Hepatocyte (in vitro differentiated cells): Measurements from ENCODE around the gene STRIP1. TPM values are rescaled to one million over a fixed set of nuclear protein-coding genes. Genes with fewer than 3 reads are reported as not detected.

ENCODE experiments used
- DNase-seq: peaks from one replicate; pipeline ENCODE4 v3.0.0-alpha.2; 2016; ENCODE audit warnings: low spot score
- H2AFZ ChIP-seq: fragments of 200-600 bp; sonication (generic); 2 replicates; pipeline ENCODE4 v1.6.0; 2016; ENCODE audit warnings: antibody characterized with exemption, mild to moderate bottlenecking
- H3K27ac ChIP-seq: fragments of 200-600 bp; sonication (generic); 2 replicates; pipeline ENCODE4 v1.5.1; 2016; ENCODE audit warnings: mild to moderate bottlenecking
- H3K27me3 ChIP-seq: fragments of 200-600 bp; sonication (generic); 2 replicates; pipeline ENCODE4 v1.6.1; 2016
- H3K36me3 ChIP-seq: fragments of 200-600 bp; sonication (generic); replicated peaks from 2 replicates; pipeline ENCODE4 v1.5.1; 2016; ENCODE audit warnings: low read depth; ENCODE audit not compliant: insufficient read depth
- H3K4me1 ChIP-seq: fragments of 200-600 bp; sonication (generic); 2 replicates; pipeline ENCODE4 v1.5.1; 2016; ENCODE audit warnings: mild to moderate bottlenecking, moderate library complexity; ENCODE audit not compliant: insufficient read depth
- H3K4me2 ChIP-seq: fragments of 200-600 bp; sonication (generic); 2 replicates; pipeline ENCODE4 v1.6.0; 2016
- H3K4me3 ChIP-seq: fragments of 200-600 bp; sonication (generic); 2 replicates; pipeline ENCODE4 v1.5.1; 2016; ENCODE audit warnings: mild to moderate bottlenecking
- H3K79me2 ChIP-seq: fragments of 200-600 bp; sonication (generic); 2 replicates; pipeline ENCODE4 v1.6.0; 2017; ENCODE audit warnings: mild to moderate bottlenecking
- H3K9me2 ChIP-seq: fragments of 200-600 bp; sonication (generic); replicated peaks from 2 replicates; pipeline ENCODE4 v1.6.0; 2017; ENCODE audit warnings: mild to moderate bottlenecking; ENCODE audit not compliant: insufficient read depth
- H3K9me3 ChIP-seq: fragments of 200-600 bp; sonication (generic); 2 replicates; pipeline ENCODE4 v1.5.1; 2016; ENCODE audit warnings: low read depth, mild to moderate bottlenecking
- H4K20me1 ChIP-seq: fragments of 200-600 bp; sonication (generic); 2 replicates; pipeline ENCODE4 v1.6.0; 2016; ENCODE audit warnings: mild to moderate bottlenecking; ENCODE audit not compliant: insufficient read depth, poor library complexity, severe bottlenecking
- EZH2 ChIP-seq: fragments of 200-600 bp; sonication (generic); IDR thresholded peaks from 2 replicates; pipeline ENCODE4 v1.6.1; 2016; ENCODE audit warnings: antibody characterized with exemption, mild to moderate bottlenecking, borderline replicate concordance
- EZH2phosphoT487 ChIP-seq: fragments of 200-600 bp; sonication (generic); IDR thresholded peaks from one replicate; pipeline ENCODE4 v1.6.1; 2018; ENCODE audit warnings: antibody characterized with exemption, mild to moderate bottlenecking, low read depth, moderate library complexity; ENCODE audit not compliant: unreplicated experiment, severe bottlenecking
- WGBS: methylation state at CpG from one replicate; pipeline ENCODE4 v1.1.6; 2016; ENCODE audit warnings: low lambda C conversion rate; ENCODE audit errors: missing lambda C conversion rate; 5-methylcytosine and 5-hydroxymethylcytosine counted together
- polyA plus RNA-seq: library from polyadenylated mRNA; unstranded; fragments of >200 nt; fragmentation: Nextera tagmentation; extraction: Ambion mirVana; gene quantifications from 2 replicates; pipeline ENCODE4 v1.2.1, GENCODE V29; 2016
- total RNA-seq: library from RNA; depleted of rRNA; stranded (reverse); fragments of >200 nt; gene quantifications from 2 replicates; pipeline ENCODE4 v1.2.3, GENCODE V29; 2014
- TF ChIP-seq, protein P1 (sequence below): fragments of 200-600 bp; sonication (generic); IDR thresholded peaks from 2 replicates; pipeline ENCODE4 v1.5.1; 2016; ENCODE audit warnings: antibody characterized with exemption, mild to moderate bottlenecking; ENCODE audit not compliant: poor library complexity

STRIP1 gene
- total and polyA plus RNA-seq, 2 experiments from 2014 or later = 29.1 to 44.6 TPM

DNA sequence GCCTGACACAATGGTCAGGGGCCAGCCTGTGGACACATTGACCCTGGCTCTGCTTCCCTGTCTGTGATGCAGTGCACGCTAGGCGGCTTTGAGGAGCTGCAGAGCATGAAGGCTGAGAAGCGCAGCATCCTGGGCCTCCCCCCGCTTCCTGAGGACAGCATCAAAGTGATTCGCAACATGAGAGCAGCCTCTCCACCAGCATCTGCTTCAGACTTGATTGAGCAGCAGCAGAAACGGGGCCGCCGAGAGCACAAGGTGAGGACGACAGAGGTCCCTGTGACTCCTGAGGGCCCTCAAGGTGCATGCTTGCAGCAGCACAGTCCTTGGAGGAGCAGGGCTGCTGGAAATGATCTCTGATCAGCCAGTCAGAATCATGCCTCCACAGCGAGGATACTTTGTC is 8.6 kb downstream of the STRIP1 start:
- H4K20me1 ChIP-seq = no peaks in the 10 kb centered on the region
- no peaks in the 10 kb centered on the region for H3K4me1 ChIP-seq
- H3K36me3 ChIP-seq = peaks cover 3% of the 10 kb centered on the region
- no peaks in the 10 kb centered on the region for H3K79me2 ChIP-seq
- no peaks in the 10 kb centered on the region for H3K9me2 ChIP-seq
- DNase-seq = no peak
- WGBS = over 99% methylated on average over 10 of the region's 10 CpGs
- H3K27me3 ChIP-seq = no peaks in the 10 kb centered on the region
- TF ChIP-seq EZH2 (no peak), EZH2phosphoT487 (no peak)
- TF ChIP-seq, protein P1, sequence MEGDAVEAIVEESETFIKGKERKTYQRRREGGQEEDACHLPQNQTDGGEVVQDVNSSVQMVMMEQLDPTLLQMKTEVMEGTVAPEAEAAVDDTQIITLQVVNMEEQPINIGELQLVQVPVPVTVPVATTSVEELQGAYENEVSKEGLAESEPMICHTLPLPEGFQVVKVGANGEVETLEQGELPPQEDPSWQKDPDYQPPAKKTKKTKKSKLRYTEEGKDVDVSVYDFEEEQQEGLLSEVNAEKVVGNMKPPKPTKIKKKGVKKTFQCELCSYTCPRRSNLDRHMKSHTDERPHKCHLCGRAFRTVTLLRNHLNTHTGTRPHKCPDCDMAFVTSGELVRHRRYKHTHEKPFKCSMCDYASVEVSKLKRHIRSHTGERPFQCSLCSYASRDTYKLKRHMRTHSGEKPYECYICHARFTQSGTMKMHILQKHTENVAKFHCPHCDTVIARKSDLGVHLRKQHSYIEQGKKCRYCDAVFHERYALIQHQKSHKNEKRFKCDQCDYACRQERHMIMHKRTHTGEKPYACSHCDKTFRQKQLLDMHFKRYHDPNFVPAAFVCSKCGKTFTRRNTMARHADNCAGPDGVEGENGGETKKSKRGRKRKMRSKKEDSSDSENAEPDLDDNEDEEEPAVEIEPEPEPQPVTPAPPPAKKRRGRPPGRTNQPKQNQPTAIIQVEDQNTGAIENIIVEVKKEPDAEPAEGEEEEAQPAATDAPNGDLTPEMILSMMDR = no peak
- no peak overlapping the region for H3K27ac ChIP-seq
- H3K4me3 ChIP-seq = no peak overlapping the region
- no peaks in the 10 kb centered on the region for H3K9me3 ChIP-seq
- H3K4me2 ChIP-seq = no peak overlapping the region
- no peak overlapping the region for H2AFZ ChIP-seq

DNA sequence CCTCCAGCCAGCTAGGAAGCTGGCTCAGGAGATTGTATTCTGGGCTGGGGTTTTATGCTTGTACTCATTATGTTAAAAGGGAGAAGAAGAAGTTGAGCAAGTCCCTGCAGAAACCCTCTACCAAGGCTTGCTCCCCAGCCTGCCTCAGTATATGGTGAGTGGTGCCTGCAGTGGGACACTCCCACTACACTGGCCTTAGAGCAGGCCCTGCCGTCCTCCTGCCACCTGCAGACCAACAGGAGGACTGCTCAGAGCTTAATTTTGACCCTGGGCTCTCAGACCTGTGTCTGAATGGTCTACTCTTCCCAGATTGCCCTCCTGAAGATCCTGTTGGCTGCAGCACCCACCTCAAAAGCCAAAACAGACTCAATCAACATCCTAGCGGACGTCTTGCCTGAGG is 13.0 kb downstream of the STRIP1 start:
- Histone ChIP-seq H3K4me1 (no peaks in the 10 kb centered on the region), H3K4me2 (no peak overlapping the region), H3K36me3 (peaks cover 3% of the 10 kb centered on the region), H3K27me3 (no peaks in the 10 kb centered on the region), H3K27ac (no peak overlapping the region), H2AFZ (no peak overlapping the region), H4K20me1 (no peaks in the 10 kb centered on the region), H3K9me2 (no peaks in the 10 kb centered on the region), H3K9me3 (no peaks in the 10 kb centered on the region), H3K4me3 (no peak overlapping the region), H3K79me2 (no peaks in the 10 kb centered on the region)
- TF ChIP-seq EZH2 (no peak), EZH2phosphoT487 (no peak)
- TF ChIP-seq, protein P1 = no peak
- WGBS = 79% methylated on average over 3 of the region's 3 CpGs
- no peak for DNase-seq

DNA sequence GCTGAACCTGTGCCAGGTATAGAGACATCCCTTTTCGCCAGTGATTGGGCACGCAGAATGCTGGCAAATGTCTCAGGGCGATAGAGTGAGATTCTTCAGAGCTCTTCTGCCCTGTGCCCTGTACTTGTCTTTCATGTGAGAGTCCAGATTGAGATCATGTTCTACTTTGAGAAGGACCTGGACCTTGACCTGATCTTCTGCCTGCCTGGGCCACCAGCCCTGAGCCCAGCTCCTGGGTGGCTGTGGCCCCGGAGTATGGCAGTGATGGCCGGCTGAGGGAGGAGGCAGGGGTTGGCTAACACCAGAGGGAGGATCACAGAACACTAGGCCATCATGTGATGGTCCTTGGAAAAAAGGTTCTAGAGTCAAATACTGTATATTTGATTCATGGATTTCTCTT is 13.8 kb downstream of the STRIP1 start:
- Histone ChIP-seq H3K27ac (no peak overlapping the region), H4K20me1 (no peaks in the 10 kb centered on the region), H3K4me2 (no peak overlapping the region), H3K4me1 (no peaks in the 10 kb centered on the region), H2AFZ (no peak overlapping the region), H3K9me3 (no peaks in the 10 kb centered on the region), H3K36me3 (peaks cover 3% of the 10 kb centered on the region), H3K4me3 (no peak overlapping the region), H3K9me2 (no peaks in the 10 kb centered on the region), H3K79me2 (no peaks in the 10 kb centered on the region), H3K27me3 (no peaks in the 10 kb centered on the region)
- WGBS = 94% methylated on average over 5 of the region's 5 CpGs
- TF ChIP-seq EZH2phosphoT487 (no peak), EZH2 (no peak)
- TF ChIP-seq, protein P1 = no peak
- no peak for DNase-seq
